Measurements from ENCODE around the gene POU6F2. TPM values are rescaled to one million over a fixed set of nuclear protein-coding genes. Genes with fewer than 3 reads are reported as not detected.

POU6F2 gene
- total RNA-seq, 1 experiment from 2014 or later = 0.64 TPM

DNA sequence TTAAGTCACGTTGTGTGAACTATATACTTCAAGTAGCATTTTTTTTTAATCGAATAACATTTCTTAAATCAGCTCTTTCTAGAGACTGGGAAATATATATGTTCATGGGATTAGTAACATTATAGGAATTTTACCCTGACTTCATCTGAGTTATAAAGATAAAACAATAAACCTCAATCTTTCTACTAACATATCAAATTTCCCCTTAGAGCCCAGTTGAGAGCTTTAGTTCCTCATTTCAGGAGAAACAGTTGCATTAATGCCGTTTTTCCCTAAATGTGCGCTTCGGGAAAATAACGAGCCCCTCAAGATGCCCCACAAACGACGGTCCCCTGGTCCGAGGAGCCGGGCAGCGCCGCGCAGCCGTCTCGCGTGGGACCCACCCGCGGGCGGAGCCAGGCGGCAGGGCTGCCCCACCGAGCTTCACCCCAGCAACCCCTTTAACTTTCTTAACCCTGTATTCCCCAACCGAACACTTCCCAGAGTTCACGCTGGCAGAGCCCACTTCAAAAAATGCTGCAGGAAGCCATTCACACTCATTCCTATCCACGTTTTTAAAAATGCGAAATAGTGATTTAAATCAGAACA lies 436.0 kb downstream of the POU6F2 start:
- peak overlapping the region; percentile 25 for H3K27ac Mint-ChIP-seq (ENCODE audit: unreplicated experiment)

DNA sequence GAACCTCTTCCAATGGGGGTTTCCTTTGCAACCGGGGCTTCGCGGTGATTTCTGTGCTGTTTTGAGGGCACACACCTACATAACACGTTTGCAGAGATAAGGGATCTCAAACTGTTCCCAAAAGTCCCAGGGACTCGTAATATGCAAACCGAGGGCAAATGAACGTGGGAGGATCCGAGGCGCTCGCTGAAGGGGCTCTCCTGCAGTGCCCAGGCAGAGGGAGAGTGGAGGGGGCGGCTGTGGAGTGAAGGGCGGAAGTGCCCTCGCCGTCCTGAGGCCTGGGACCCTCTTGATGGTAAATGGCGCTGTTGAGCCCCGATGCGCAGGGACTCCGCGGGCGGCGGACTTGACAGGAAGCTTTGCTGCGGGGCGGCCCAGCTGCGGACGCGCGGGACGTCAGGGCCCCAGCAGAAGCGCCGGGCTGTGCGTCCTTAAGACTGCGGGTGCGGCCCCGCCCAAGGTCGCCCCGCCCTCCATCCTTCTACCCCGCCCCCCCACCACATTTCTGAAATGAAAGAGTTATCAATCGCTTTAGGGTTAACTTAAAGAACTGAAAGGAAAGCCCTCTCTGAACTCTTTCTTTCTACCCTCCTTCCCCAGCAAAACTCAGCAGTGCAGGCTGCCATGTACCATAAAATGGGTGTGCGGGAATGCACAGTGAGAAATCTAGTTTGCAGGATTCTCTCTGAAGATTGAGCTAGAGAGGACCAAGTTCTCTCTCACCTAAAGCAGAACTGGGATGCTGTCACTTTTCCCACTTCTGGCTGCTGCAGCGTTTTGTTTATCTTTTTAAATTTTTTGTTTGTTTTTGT lies 436.7 kb downstream of the POU6F2 start:
- TF ChIP-seq, protein P1, sequence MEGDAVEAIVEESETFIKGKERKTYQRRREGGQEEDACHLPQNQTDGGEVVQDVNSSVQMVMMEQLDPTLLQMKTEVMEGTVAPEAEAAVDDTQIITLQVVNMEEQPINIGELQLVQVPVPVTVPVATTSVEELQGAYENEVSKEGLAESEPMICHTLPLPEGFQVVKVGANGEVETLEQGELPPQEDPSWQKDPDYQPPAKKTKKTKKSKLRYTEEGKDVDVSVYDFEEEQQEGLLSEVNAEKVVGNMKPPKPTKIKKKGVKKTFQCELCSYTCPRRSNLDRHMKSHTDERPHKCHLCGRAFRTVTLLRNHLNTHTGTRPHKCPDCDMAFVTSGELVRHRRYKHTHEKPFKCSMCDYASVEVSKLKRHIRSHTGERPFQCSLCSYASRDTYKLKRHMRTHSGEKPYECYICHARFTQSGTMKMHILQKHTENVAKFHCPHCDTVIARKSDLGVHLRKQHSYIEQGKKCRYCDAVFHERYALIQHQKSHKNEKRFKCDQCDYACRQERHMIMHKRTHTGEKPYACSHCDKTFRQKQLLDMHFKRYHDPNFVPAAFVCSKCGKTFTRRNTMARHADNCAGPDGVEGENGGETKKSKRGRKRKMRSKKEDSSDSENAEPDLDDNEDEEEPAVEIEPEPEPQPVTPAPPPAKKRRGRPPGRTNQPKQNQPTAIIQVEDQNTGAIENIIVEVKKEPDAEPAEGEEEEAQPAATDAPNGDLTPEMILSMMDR (IDR thresholded peaks at IDR 0.05; ENCODE audit: unreplicated experiment) = no peak
- Mint-ChIP-seq H3K27ac (ENCODE audit: unreplicated experiment) (peak overlapping the region; percentile 25), H3K4me3 (ENCODE audit: low read depth, unreplicated experiment) (peak overlapping the region; percentile 97), H3K9me3 (ENCODE audit: low read depth, unreplicated experiment) (no peaks in the 10 kb centered on the region), H3K36me3 (ENCODE audit: insufficient read depth, unreplicated experiment) (peaks cover 12% of the 10 kb centered on the region), H3K27me3 (ENCODE audit: unreplicated experiment) (no peaks in the 10 kb centered on the region), H3K4me1 (ENCODE audit: low read depth, unreplicated experiment) (no peaks in the 10 kb centered on the region)
- intact Hi-C loops (cut with micrococcal nuclease; ENCODE audit: unreplicated experiment) = loop anchor here (5.0 kb wide), 1 partner anchor 62 kb away; no protein-coding TSS in a partner anchor
- peak; percentile 68 for DNase-seq
- no TSS peak for BruUV-seq (replicated peaks)
- CTCF ChIA-PET = interaction anchor here (0.6 to 1.1 kb wide), 2 partner anchors 59 to 485 kb away, joined by 4 read pairs; no protein-coding TSS in a partner anchor

More for the DNA sequence above, 436.0 kb downstream of the POU6F2 start:
- Mint-ChIP-seq H3K27me3 (ENCODE audit: unreplicated experiment) (no peaks in the 10 kb centered on the region), H3K4me3 (ENCODE audit: low read depth, unreplicated experiment) (peak overlapping the region; percentile 97), H3K36me3 (ENCODE audit: insufficient read depth, unreplicated experiment) (peaks cover 12% of the 10 kb centered on the region), H3K9me3 (ENCODE audit: low read depth, unreplicated experiment) (no peaks in the 10 kb centered on the region), H3K4me1 (ENCODE audit: low read depth, unreplicated experiment) (no peaks in the 10 kb centered on the region)
- CTCF ChIA-PET = interaction anchor here (0.6 kb wide), 1 partner anchor 58 kb away, joined by 4 read pairs; no protein-coding TSS in a partner anchor
- intact Hi-C loops (cut with micrococcal nuclease; ENCODE audit: unreplicated experiment) = loop anchor here (5.0 kb wide), 1 partner anchor 61 kb away; no protein-coding TSS in a partner anchor
- BruUV-seq (replicated peaks) = no TSS peak
- TF ChIP-seq, protein P1 (IDR thresholded peaks at IDR 0.05; ENCODE audit: unreplicated experiment) = no peak
- DNase-seq = no peak

DNA sequence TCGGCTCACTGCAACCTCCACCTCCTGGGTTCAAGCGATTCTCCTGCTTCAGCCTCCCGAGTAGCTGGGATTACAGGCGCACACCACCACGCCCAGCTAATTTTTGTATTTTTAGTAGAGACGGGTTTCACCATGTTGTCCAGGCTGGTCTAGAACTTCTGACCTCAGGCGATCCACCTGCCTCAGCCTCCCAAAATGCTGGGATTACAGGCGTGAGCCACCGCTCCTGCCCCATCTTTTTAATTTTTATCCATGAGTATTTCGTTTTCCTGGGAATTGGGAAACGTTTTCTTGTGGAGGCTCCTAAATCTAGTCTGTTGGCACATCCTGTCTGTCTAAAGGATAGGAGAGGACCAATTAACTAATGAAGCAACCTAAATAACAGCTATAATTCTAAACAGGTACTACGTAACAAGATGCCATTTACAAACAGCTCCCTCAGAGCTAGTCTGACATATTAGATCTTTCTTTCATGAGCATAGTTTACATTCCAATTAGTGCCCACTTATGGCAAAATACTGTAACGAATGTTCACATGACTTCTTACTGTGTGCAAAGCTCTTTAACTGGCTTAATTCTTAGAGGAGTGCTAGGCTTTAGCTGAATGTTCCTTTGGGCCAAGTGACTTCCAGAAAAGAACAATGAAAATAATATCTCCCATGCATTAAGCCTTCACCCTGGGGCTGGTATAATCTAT lies 437.5 kb downstream of the POU6F2 start:
- no peaks in the 10 kb centered on the region for H3K27me3 Mint-ChIP-seq (ENCODE audit: unreplicated experiment)
- no peak overlapping the region for H3K27ac Mint-ChIP-seq (ENCODE audit: unreplicated experiment)
- no peaks in the 10 kb centered on the region for H3K9me3 Mint-ChIP-seq (ENCODE audit: low read depth, unreplicated experiment)
- TF ChIP-seq, protein P1 (IDR thresholded peaks at IDR 0.05; ENCODE audit: unreplicated experiment) = no peak
- H3K4me3 Mint-ChIP-seq (ENCODE audit: low read depth, unreplicated experiment) = peak overlapping the region; percentile 97
- no peak for DNase-seq
- H3K36me3 Mint-ChIP-seq (ENCODE audit: insufficient read depth, unreplicated experiment) = peaks cover 12% of the 10 kb centered on the region
- intact Hi-C loops (cut with micrococcal nuclease; ENCODE audit: unreplicated experiment) = no loop called here
- H3K4me1 Mint-ChIP-seq (ENCODE audit: low read depth, unreplicated experiment) = no peaks in the 10 kb centered on the region
- no TSS peak for BruUV-seq (replicated peaks)
- CTCF ChIA-PET = interaction anchor here (1.1 kb wide), 1 partner anchor 486 kb away, joined by 4 read pairs; no protein-coding TSS in a partner anchor

DNA sequence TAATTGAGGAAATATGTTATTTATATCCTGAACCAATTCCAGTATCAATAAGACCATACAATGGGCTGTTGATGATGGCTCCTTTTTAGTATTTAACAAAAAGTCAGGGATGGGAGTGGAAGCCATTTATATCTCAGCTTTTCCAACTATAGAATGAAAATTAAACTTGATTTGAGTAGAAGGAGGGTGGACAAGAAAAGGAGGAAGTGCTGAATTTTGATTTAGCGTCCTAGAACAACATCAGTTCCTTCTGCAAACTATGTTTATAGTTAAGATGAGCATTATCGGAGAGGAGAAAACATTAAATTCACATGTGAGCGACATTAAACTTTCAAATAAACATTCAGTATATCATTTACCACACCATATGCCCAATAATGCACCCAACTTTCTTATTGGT lies 439.2 kb downstream of the POU6F2 start:
- CTCF ChIA-PET = interaction anchor here (1.4 kb wide), 1 partner anchor 9 kb away, joined by 3 read pairs; no protein-coding TSS in a partner anchor
- no peaks in the 10 kb centered on the region for H3K9me3 Mint-ChIP-seq (ENCODE audit: low read depth, unreplicated experiment)
- BruUV-seq (replicated peaks) = no TSS peak
- intact Hi-C loops (cut with micrococcal nuclease; ENCODE audit: unreplicated experiment) = no loop called here
- no peak overlapping the region for H3K4me3 Mint-ChIP-seq (ENCODE audit: low read depth, unreplicated experiment)
- no peaks in the 10 kb centered on the region for H3K4me1 Mint-ChIP-seq (ENCODE audit: low read depth, unreplicated experiment)
- no peak for DNase-seq
- peaks cover 12% of the 10 kb centered on the region for H3K36me3 Mint-ChIP-seq (ENCODE audit: insufficient read depth, unreplicated experiment)
- H3K27ac Mint-ChIP-seq (ENCODE audit: unreplicated experiment) = no peak overlapping the region
- TF ChIP-seq, protein P1 (IDR thresholded peaks at IDR 0.05; ENCODE audit: unreplicated experiment) = no peak
- no peaks in the 10 kb centered on the region for H3K27me3 Mint-ChIP-seq (ENCODE audit: unreplicated experiment)
